OCI-LY1 (cell line): Measurements from ENCODE around the gene C1orf105.

Experiments
- H2AFZ ChIP-seq: fragments of 200-600 bp; sonication (generic), shearing (Covaris generic); 2 replicates; pipeline ENCODE4 v1.6.0; 2014; ENCODE audit warnings: antibody characterized with exemption, mild to moderate bottlenecking, low read length
- H3F3A ChIP-seq: fragments of 200-600 bp; sonication (generic), shearing (Covaris generic); 2 replicates; pipeline ENCODE4 v1.6.0; 2014; ENCODE audit warnings: mild to moderate bottlenecking, antibody characterized with exemption, low read length, moderate library complexity; ENCODE audit not compliant: insufficient read depth
- H3K27ac ChIP-seq: fragments of 200-600 bp; sonication (generic); 2 replicates; pipeline ENCODE4 v1.5.1; 2014; ENCODE audit warnings: low read length, mixed run types, mild to moderate bottlenecking, low read depth; ENCODE audit not compliant: poor library complexity, severe bottlenecking
- H3K27me3 ChIP-seq: fragments of 200-600 bp; sonication (generic); 2 replicates; pipeline ENCODE4 v1.6.0; 2014; ENCODE audit warnings: antibody characterized with exemption, mild to moderate bottlenecking, low read length, moderate library complexity; ENCODE audit not compliant: insufficient read depth
- H3K36me3 ChIP-seq: fragments of 200-600 bp; sonication (generic); 2 replicates; pipeline ENCODE4 v1.6.1; 2014; ENCODE audit warnings: mild to moderate bottlenecking, antibody characterized with exemption, low read length, moderate library complexity, mixed read lengths; ENCODE audit not compliant: insufficient read depth
- H3K4me1 ChIP-seq: fragments of 200-600 bp; sonication (generic); 2 replicates; pipeline ENCODE4 v1.5.1; 2014; ENCODE audit warnings: mild to moderate bottlenecking, low read length, moderate library complexity; ENCODE audit not compliant: insufficient read depth, severe bottlenecking
- H3K4me2 ChIP-seq: fragments of 200-600 bp; sonication (generic), shearing (Covaris generic); 2 replicates; pipeline ENCODE4 v1.6.1; 2014; ENCODE audit warnings: low read length
- H3K4me3 ChIP-seq: fragments of 200-600 bp; sonication (generic); 2 replicates; pipeline ENCODE4 v1.5.1; 2014; ENCODE audit warnings: low read length, low read depth, mild to moderate bottlenecking, mixed read lengths; ENCODE audit not compliant: poor library complexity, severe bottlenecking
- H3K79me2 ChIP-seq: fragments of 200-600 bp; shearing (Covaris generic); 2 replicates; pipeline ENCODE4 v1.6.1; 2016; ENCODE audit warnings: mixed run types, low read length, mixed read lengths; ENCODE audit not compliant: insufficient read depth
- H3K9ac ChIP-seq: fragments of 200-600 bp; sonication (generic), shearing (Covaris generic); 2 replicates; pipeline ENCODE4 v1.6.1; 2014; ENCODE audit warnings: mild to moderate bottlenecking, low read length, mixed read lengths
- H3K9me2 ChIP-seq: fragments of 200-600 bp; sonication (generic), shearing (Covaris generic); 2 replicates; pipeline ENCODE4 v1.6.1; 2014; ENCODE audit warnings: low read depth, mild to moderate bottlenecking, low read length, mixed read lengths
- H3K9me3 ChIP-seq: fragments of 200-600 bp; shearing (Covaris generic); 2 replicates; pipeline ENCODE4 v1.6.1; 2014; ENCODE audit warnings: low read length, mixed read lengths
- H4K20me1 ChIP-seq: fragments of 200-600 bp; sonication (generic), shearing (Covaris generic); 2 replicates; pipeline ENCODE4 v1.6.0; 2016; ENCODE audit warnings: mild to moderate bottlenecking, low read length; ENCODE audit not compliant: insufficient read depth
- CTCF ChIP-seq: fragments of 200-600 bp; sonication (generic), shearing (Covaris generic); IDR thresholded peaks from 2 replicates; pipeline ENCODE4 v1.5.1; 2017; ENCODE audit warnings: mild to moderate bottlenecking, antibody characterized with exemption, low read length, moderate library complexity, mixed read lengths
- EZH2 ChIP-seq: fragments of 200-600 bp; sonication (generic), shearing (Covaris generic); IDR thresholded peaks from 2 replicates; pipeline ENCODE4 v1.8.0; 2017; ENCODE audit warnings: borderline replicate concordance, mixed run types, mild to moderate bottlenecking, antibody characterized with exemption, low read length, moderate library complexity, mixed read lengths

Gene C1orf105

DNA sequence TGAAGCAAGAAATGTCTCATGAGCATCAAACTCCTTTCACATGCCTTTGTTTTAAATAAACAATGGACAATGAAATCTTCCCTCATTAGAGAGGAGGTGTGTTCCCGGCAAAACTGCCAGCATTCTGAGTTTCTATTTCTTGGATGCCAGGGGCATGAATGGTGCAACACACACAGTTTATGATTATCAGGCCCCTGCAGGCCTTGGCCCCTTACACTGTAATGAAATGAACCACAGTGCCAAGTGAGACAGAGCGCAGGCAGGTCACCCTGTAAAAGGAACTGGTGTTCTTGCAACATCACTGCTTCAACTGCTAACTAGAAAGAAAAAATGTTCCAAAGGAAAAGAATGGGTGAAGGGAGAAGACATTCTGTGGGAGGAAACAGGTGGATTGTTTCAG, 27.2 kb downstream of the C1orf105 start:
- Histone ChIP-seq H4K20me1 (no peaks in the 10 kb centered on the region), H2AFZ (no peak overlapping the region), H3K4me1 (peaks cover 34% of the 10 kb centered on the region), H3K9me3 (no peaks in the 10 kb centered on the region), H3K9me2 (no peaks in the 10 kb centered on the region), H3K79me2 (no peaks in the 10 kb centered on the region), H3F3A (no peaks in the 10 kb centered on the region), H3K4me3 (no peak overlapping the region), H3K4me2 (no peak overlapping the region), H3K9ac (no peak overlapping the region), H3K27ac (no peak overlapping the region), H3K27me3 (no peaks in the 10 kb centered on the region), H3K36me3 (no peaks in the 10 kb centered on the region)
- TF ChIP-seq CTCF = no peak

GRCh38 chr1:172448995-172449584, 28.6 kb downstream of the C1orf105 start:
- no peaks in the 10 kb centered on the region for H3K36me3 ChIP-seq
- no peak overlapping the region for H3K27ac ChIP-seq
- H3K79me2 ChIP-seq = no peaks in the 10 kb centered on the region
- no peaks in the 10 kb centered on the region for H3K9me3 ChIP-seq
- H3F3A ChIP-seq = no peaks in the 10 kb centered on the region
- H3K27me3 ChIP-seq = no peaks in the 10 kb centered on the region
- 0 out of 2 replicates have a peak overlapping the region, but pooled peaks have one; percentile 71 for H2AFZ ChIP-seq
- peaks cover 26% of the 10 kb centered on the region for H3K4me1 ChIP-seq
- no peaks in the 10 kb centered on the region for H4K20me1 ChIP-seq
- no peaks in the 10 kb centered on the region for H3K9me2 ChIP-seq
- TF ChIP-seq CTCF = no peak
- no peak for TF ChIP-seq EZH2
- H3K4me3 ChIP-seq = no peak overlapping the region
- no peak overlapping the region for H3K9ac ChIP-seq
- H3K4me2 ChIP-seq = no peak overlapping the region

DNA sequence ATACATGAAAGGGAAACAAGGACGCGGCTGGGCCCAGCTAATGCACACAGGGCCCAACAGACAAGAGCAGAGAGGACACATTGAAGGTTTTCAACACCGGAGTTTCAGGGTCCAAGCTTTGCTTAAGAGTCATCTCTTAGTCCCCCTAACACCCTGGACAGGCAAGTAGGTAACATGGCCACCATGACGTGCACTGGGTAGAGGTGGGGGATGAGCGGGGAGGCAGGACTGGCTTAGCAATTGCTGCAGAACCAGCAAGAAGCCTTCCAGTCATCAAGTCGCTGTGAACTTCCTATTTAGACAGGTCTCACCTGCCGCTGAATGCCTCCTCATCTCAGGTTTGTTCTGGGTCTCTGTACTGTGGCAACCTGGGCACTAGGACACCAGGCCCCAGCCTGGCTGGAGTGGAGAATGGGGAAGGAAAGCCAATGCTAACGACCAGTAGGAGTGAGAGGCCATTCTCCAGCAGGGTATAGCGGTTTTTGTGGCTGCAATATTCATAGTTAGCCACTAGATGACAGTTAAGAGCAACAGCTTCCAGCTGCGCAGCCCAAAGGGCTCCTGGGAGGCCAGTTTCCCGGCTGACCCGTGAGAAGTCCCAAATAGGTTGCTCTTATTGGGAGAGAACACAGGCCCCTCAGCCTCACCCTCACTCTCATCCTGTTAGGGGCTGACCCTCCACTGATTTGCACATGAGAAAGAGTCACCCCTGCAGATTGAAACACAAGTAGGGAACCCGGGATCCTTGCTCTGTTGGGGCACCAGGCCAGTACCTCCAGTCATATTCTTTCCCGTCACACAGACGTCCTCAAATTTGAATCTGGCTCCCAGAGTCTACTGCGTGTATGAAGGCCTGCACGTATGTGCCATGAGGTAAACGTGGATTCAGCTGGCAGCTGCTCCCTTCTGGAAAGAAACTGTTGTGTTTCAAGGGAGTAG, 29.4 kb downstream of the C1orf105 start:
- Histone ChIP-seq H2AFZ (peak overlapping the region; percentile 86), H3K9me2 (no peaks in the 10 kb centered on the region), H3K4me3 (peak overlapping the region; percentile 40), H4K20me1 (no peaks in the 10 kb centered on the region), H3K9me3 (no peaks in the 10 kb centered on the region), H3K79me2 (no peaks in the 10 kb centered on the region), H3K27me3 (no peaks in the 10 kb centered on the region), H3K9ac (peak overlapping the region; percentile 28; the same call in 1 of the 2 replicates), H3K27ac (no peak overlapping the region), H3K36me3 (no peaks in the 10 kb centered on the region), H3K4me2 (peak overlapping the region; percentile 59), H3F3A (no peaks in the 10 kb centered on the region), H3K4me1 (peaks cover 22% of the 10 kb centered on the region)
- TF ChIP-seq EZH2 (no peak), CTCF (peak; percentile 87)
